PC-3 (cell line): ENCODE data around the gene CHTOP.

Source experiments
- EZH2 ChIP-seq: fragments of 300-600 bp; sonication (generic); IDR thresholded peaks from one replicate; pipeline ENCODE4 v1.6.1; 2017; ENCODE audit warnings: antibody characterized with exemption, mild to moderate bottlenecking, low read length; ENCODE audit not compliant: unreplicated experiment
- TF ChIP-seq, protein P1 (sequence below): fragments of 300-600 bp; sonication (generic); conservative IDR thresholded peaks from 2 replicates; pipeline ENCODE4 v1.5.1; 2017; ENCODE audit warnings: antibody characterized with exemption, low read depth, mild to moderate bottlenecking, low read length

DNA sequence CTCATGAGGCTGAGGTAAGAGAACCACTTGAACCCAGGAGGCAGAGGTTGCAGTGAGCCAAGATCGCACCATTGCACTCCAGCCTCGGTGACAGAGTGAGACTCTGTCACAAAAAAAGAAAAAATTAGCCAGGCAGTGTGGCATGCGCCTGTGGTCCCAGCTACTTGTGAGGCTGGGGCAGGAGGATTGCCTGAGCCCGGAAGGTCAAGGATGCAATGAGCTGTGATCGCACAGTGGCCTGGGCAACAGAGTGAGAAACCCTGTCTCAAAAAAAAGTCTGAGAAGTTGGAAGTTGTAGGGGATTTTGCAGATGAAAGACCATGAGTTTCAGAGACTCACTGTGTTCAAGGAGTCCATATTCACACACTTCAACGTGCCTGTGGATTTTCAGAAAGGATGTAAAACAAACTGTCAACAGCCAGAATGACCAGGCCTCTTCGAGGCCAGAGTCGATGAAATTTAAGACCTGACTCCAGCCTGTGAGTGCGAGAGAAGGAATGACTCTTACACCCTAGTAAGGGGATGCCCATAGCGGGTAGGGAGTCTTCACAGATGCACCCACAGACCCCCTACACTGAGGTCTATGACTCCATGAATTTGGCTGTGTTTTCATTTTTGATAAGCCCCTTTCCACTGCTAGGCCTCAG is 8.8 kb upstream of the CHTOP start:
- TF ChIP-seq, protein P1, sequence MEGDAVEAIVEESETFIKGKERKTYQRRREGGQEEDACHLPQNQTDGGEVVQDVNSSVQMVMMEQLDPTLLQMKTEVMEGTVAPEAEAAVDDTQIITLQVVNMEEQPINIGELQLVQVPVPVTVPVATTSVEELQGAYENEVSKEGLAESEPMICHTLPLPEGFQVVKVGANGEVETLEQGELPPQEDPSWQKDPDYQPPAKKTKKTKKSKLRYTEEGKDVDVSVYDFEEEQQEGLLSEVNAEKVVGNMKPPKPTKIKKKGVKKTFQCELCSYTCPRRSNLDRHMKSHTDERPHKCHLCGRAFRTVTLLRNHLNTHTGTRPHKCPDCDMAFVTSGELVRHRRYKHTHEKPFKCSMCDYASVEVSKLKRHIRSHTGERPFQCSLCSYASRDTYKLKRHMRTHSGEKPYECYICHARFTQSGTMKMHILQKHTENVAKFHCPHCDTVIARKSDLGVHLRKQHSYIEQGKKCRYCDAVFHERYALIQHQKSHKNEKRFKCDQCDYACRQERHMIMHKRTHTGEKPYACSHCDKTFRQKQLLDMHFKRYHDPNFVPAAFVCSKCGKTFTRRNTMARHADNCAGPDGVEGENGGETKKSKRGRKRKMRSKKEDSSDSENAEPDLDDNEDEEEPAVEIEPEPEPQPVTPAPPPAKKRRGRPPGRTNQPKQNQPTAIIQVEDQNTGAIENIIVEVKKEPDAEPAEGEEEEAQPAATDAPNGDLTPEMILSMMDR = no peak
- no peak for TF ChIP-seq EZH2
